ENCODE results near the gene SMAD4.

DNA sequence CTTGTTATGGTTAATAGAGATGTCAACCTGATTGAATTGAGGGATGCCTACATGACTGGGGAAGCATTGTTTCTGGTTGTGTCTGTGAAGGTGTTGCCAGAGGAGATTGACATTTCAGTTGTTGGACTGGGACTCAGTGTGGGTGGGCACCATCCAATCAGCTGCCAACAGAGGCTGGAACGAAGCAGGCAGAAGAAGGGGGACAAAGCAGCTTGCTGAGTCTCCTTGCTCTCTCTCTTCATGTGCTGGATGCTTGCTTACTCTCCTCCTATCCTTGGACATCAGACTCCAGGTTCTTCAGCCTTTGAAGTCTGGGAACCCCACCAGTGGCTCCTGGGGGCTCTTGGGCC is 22.2 kb upstream of the SMAD4 start:
- TF ChIP-seq TAF1 (IDR thresholded peaks at IDR 0.05; ENCODE audit: borderline replicate concordance, low read depth, low read length): no peak
- no peak for TF ChIP-seq POLR2A (IDR thresholded peaks at IDR 0.05; ENCODE audit: low read depth, low read length)
